Measurements from ENCODE around the gene KRTAP3-2. TPM values are rescaled to one million over a fixed set of nuclear protein-coding genes. Genes with fewer than 3 reads are reported as not detected.

Gene KRTAP3-2
- total and polyA plus RNA-seq, 4 donors, result 0.94 TPM; not detected in 3

DNA sequence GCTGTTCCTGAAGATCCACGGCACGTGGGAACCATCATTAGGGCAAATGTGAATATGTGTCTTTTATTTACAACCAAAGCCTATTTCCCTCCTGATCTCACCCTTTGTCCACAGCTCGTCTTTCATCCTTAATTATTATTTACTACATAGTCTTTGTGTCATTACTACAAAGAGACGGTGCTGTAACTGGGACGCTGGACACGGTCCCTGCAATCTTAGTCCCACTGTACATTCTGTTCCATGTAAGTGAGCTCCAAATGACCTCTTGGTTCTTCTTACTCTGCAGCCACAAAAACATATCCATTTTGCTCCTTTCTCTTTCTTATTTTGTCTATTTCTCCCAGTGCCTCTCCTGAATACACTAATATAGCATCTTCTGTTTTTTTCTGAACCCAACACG is 49.5 kb downstream of the KRTAP3-2 start:
- Histone ChIP-seq H3K9me3 (ENCODE audit: control insufficient read depth in 4 of 4, insufficient read depth in 3 of 4, low read length in 3 of 4) (no peaks in the 10 kb centered on the region), H3K27me3 (ENCODE audit: control insufficient read depth in 3 of 3, insufficient read depth in 3 of 3, low read length in 2 of 3) (peaks cover 0 to 22% (median 11%) of the 10 kb centered on the region in 3 donors), H3K36me3 (ENCODE audit: control insufficient read depth in 4 of 4, insufficient read depth in 4 of 4, low read length in 4 of 4) (no peaks in the 10 kb centered on the region), H3K4me1 (ENCODE audit: control insufficient read depth in 5 of 5, insufficient read depth in 5 of 5, low read length in 5 of 5) (peaks cover 0 to 8% (median 0%) of the 10 kb centered on the region in 5 donors), H3K27ac (ENCODE audit: low read depth in 1 of 2, low read length in 1 of 2) (no peak overlapping the region), H3K9ac (ENCODE audit: insufficient read depth in 1 of 2, low read length in 2 of 2) (no peak overlapping the region), H3K4me3 (no peak overlapping the region)
- no peak for DNase-seq
- TF ChIP-seq, protein P1, sequence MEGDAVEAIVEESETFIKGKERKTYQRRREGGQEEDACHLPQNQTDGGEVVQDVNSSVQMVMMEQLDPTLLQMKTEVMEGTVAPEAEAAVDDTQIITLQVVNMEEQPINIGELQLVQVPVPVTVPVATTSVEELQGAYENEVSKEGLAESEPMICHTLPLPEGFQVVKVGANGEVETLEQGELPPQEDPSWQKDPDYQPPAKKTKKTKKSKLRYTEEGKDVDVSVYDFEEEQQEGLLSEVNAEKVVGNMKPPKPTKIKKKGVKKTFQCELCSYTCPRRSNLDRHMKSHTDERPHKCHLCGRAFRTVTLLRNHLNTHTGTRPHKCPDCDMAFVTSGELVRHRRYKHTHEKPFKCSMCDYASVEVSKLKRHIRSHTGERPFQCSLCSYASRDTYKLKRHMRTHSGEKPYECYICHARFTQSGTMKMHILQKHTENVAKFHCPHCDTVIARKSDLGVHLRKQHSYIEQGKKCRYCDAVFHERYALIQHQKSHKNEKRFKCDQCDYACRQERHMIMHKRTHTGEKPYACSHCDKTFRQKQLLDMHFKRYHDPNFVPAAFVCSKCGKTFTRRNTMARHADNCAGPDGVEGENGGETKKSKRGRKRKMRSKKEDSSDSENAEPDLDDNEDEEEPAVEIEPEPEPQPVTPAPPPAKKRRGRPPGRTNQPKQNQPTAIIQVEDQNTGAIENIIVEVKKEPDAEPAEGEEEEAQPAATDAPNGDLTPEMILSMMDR (IDR thresholded peaks at IDR 0.05; ENCODE audit: control extremely low read depth, extremely low read depth), result no peak
- ATAC-seq (ENCODE audit: insufficient read depth, low FRiP score), result no peak
- 76 to 79% methylated on average over 7 of the region's 7 CpGs for WGBS, 2 donors

DNA sequence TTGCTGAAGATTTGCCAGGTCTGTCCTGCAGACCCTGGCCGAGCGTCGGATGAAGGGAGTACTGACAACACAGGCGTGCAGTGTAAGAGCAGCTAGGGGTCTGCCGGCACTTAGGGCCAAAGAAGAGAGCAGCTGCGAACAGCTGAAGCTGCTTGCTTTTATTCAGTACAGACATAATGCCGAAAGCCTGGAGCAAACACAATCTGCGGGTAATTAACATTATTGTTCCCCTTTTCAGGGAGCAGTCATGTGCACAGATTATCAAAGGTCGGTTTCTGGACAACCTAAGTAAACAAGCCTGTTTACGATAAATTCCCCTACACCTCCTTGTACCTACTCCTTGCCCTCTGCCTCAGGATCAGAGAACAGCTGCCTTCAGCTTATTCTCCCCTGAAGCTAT is 50.3 kb downstream of the KRTAP3-2 start:
- DNase-seq (peak; percentile 43 to 74 (median 56)), ATAC-seq (ENCODE audit: insufficient read depth, low FRiP score) (no peak)

More for the DNA sequence above, 50.3 kb downstream of the KRTAP3-2 start:
- Histone ChIP-seq H3K27me3 (ENCODE audit: control insufficient read depth in 3 of 3, insufficient read depth in 3 of 3, low read length in 2 of 3) (peaks cover 0 to 19% (median 11%) of the 10 kb centered on the region in 3 donors), H3K36me3 (ENCODE audit: control insufficient read depth in 4 of 4, insufficient read depth in 4 of 4, low read length in 4 of 4) (no peaks in the 10 kb centered on the region), H3K4me1 (ENCODE audit: control insufficient read depth in 5 of 5, insufficient read depth in 5 of 5, low read length in 5 of 5) (peaks cover 0 to 8% (median 0%) of the 10 kb centered on the region in 5 donors), H3K9ac (ENCODE audit: insufficient read depth in 1 of 2, low read length in 2 of 2) (no peak overlapping the region), H3K9me3 (ENCODE audit: control insufficient read depth in 4 of 4, insufficient read depth in 3 of 4, low read length in 3 of 4) (no peaks in the 10 kb centered on the region), H3K27ac (ENCODE audit: low read depth in 1 of 2, low read length in 1 of 2) (no peak overlapping the region), H3K4me3 (no peak overlapping the region)
- 32 to 43% methylated on average over 10 of the region's 10 CpGs for WGBS, 2 donors
- TF ChIP-seq, protein P1 (IDR thresholded peaks at IDR 0.05; ENCODE audit: control extremely low read depth, extremely low read depth), result no peak

Small RNA genes lying within 50 kb of the gene (small RNA-seq; reads per million reads assigned to genes)
- gene KRTAP3-4P (ENCODE audit: low replicate concordance), result not detected

Other genes starting within 250 kb of the KRTAP3-2 start
Only the 30 nearest of the 37 such genes appear.
- not detected for gene KRT28, start 199.9 kb downstream of the KRTAP3-2 start, total RNA-seq
- not detected for gene KRT28, start 199.9 kb downstream of the KRTAP3-2 start, polyA plus RNA-seq
- 10 to 100 TPM in 1 of 2 donors, 1 to 10 TPM in 1; 4.6 to 34.7 TPM for gene KRT10, start 177.3 kb downstream of the KRTAP3-2 start, total RNA-seq
- gene KRT10, start 177.3 kb downstream of the KRTAP3-2 start, polyA plus RNA-seq, result 10 to 100 TPM; 21.0 to 60.6 TPM
- gene KRT12, start 132.7 kb downstream of the KRTAP3-2 start, total RNA-seq, result not detected
- gene KRT12, start 132.7 kb downstream of the KRTAP3-2 start, polyA plus RNA-seq, result not detected
- under 1 TPM in 1 of 2 donors, not detected in 1; 0.31 TPM for gene KRT20, start 114.7 kb downstream of the KRTAP3-2 start, total RNA-seq
- under 1 TPM in 1 of 2 donors, not detected in 1; 0.24 TPM for gene KRT20, start 114.7 kb downstream of the KRTAP3-2 start, polyA plus RNA-seq
- 1 to 10 TPM; 1.3 to 2.0 TPM for gene KRT23, start 62.3 kb downstream of the KRTAP3-2 start, total RNA-seq
- gene KRT23, start 62.3 kb downstream of the KRTAP3-2 start, polyA plus RNA-seq, result 1 to 10 TPM; 1.9 to 9.4 TPM
- gene KRT39, start 33.0 kb downstream of the KRTAP3-2 start, total RNA-seq, result not detected
- not detected for gene KRT39, start 33.0 kb downstream of the KRTAP3-2 start, polyA plus RNA-seq
- gene KRT40, start 15.6 kb downstream of the KRTAP3-2 start, total RNA-seq, result not detected
- gene KRT40, start 15.6 kb downstream of the KRTAP3-2 start, polyA plus RNA-seq, result under 1 TPM; 0.09 to 0.31 TPM
- not detected for gene KRTAP3-3, start 5.7 kb downstream of the KRTAP3-2 start, total RNA-seq
- not detected for gene KRTAP3-3, start 5.7 kb downstream of the KRTAP3-2 start, polyA plus RNA-seq
- not detected for gene KRTAP3-1, start 9.2 kb upstream of the KRTAP3-2 start, total RNA-seq
- gene KRTAP3-1, start 9.2 kb upstream of the KRTAP3-2 start, polyA plus RNA-seq, result not detected
- not detected for gene KRTAP1-5, start 27.3 kb upstream of the KRTAP3-2 start, total RNA-seq
- not detected for gene KRTAP1-5, start 27.3 kb upstream of the KRTAP3-2 start, polyA plus RNA-seq
- gene KRTAP1-4, start 30.3 kb upstream of the KRTAP3-2 start, total RNA-seq, result not detected
- not detected for gene KRTAP1-4, start 30.3 kb upstream of the KRTAP3-2 start, polyA plus RNA-seq
- not detected for gene KRTAP1-3, start 35.0 kb upstream of the KRTAP3-2 start, total RNA-seq
- not detected for gene KRTAP1-3, start 35.0 kb upstream of the KRTAP3-2 start, polyA plus RNA-seq
- not detected for gene KRTAP1-1, start 41.5 kb upstream of the KRTAP3-2 start, total RNA-seq
- not detected for gene KRTAP1-1, start 41.5 kb upstream of the KRTAP3-2 start, polyA plus RNA-seq
- gene KRTAP2-1, start 47.4 kb upstream of the KRTAP3-2 start, total RNA-seq, result not detected
- gene KRTAP2-1, start 47.4 kb upstream of the KRTAP3-2 start, polyA plus RNA-seq, result not detected
- not detected for gene KRTAP2-2, start 55.3 kb upstream of the KRTAP3-2 start, total RNA-seq
- gene KRTAP2-2, start 55.3 kb upstream of the KRTAP3-2 start, polyA plus RNA-seq, result not detected
- not detected for gene KRTAP2-3, start 60.2 kb upstream of the KRTAP3-2 start, total RNA-seq
- not detected for gene KRTAP2-3, start 60.2 kb upstream of the KRTAP3-2 start, polyA plus RNA-seq
- not detected for gene KRTAP2-4, start 66.0 kb upstream of the KRTAP3-2 start, total RNA-seq
- not detected for gene KRTAP2-4, start 66.0 kb upstream of the KRTAP3-2 start, polyA plus RNA-seq
- gene KRTAP4-7, start 84.2 kb upstream of the KRTAP3-2 start, total RNA-seq, result not detected
- not detected for gene KRTAP4-7, start 84.2 kb upstream of the KRTAP3-2 start, polyA plus RNA-seq
- gene KRTAP4-8, start 98.2 kb upstream of the KRTAP3-2 start, total RNA-seq, result not detected
- not detected for gene KRTAP4-8, start 98.2 kb upstream of the KRTAP3-2 start, polyA plus RNA-seq
- not detected for gene KRTAP4-16, start 102.3 kb upstream of the KRTAP3-2 start, total RNA-seq
- not detected for gene KRTAP4-16, start 102.3 kb upstream of the KRTAP3-2 start, polyA plus RNA-seq
- not detected for gene KRTAP4-9, start 105.5 kb upstream of the KRTAP3-2 start, total RNA-seq
- gene KRTAP4-9, start 105.5 kb upstream of the KRTAP3-2 start, polyA plus RNA-seq, result not detected
- under 1 TPM in 1 of 2 donors, not detected in 1; 0.34 TPM for gene KRTAP4-11, start 118.5 kb upstream of the KRTAP3-2 start, total RNA-seq
- not detected for gene KRTAP4-11, start 118.5 kb upstream of the KRTAP3-2 start, polyA plus RNA-seq
- not detected for gene KRTAP4-12, start 124.3 kb upstream of the KRTAP3-2 start, total RNA-seq
- gene KRTAP4-12, start 124.3 kb upstream of the KRTAP3-2 start, polyA plus RNA-seq, result not detected
- gene KRTAP4-6, start 140.6 kb upstream of the KRTAP3-2 start, total RNA-seq, result not detected
- not detected for gene KRTAP4-6, start 140.6 kb upstream of the KRTAP3-2 start, polyA plus RNA-seq
- not detected for gene KRTAP4-5, start 149.9 kb upstream of the KRTAP3-2 start, total RNA-seq
- not detected for gene KRTAP4-5, start 149.9 kb upstream of the KRTAP3-2 start, polyA plus RNA-seq
- not detected for gene KRTAP4-4, start 160.8 kb upstream of the KRTAP3-2 start, total RNA-seq
- not detected for gene KRTAP4-4, start 160.8 kb upstream of the KRTAP3-2 start, polyA plus RNA-seq
- gene KRTAP4-3, start 168.3 kb upstream of the KRTAP3-2 start, total RNA-seq, result not detected
- not detected for gene KRTAP4-3, start 168.3 kb upstream of the KRTAP3-2 start, polyA plus RNA-seq
- not detected for gene KRTAP4-2, start 178.3 kb upstream of the KRTAP3-2 start, total RNA-seq
- gene KRTAP4-2, start 178.3 kb upstream of the KRTAP3-2 start, polyA plus RNA-seq, result not detected
- gene KRTAP4-1, start 185.0 kb upstream of the KRTAP3-2 start, total RNA-seq, result not detected
- gene KRTAP4-1, start 185.0 kb upstream of the KRTAP3-2 start, polyA plus RNA-seq, result not detected
- gene KRTAP9-1, start 190.0 kb upstream of the KRTAP3-2 start, total RNA-seq, result not detected
- not detected for gene KRTAP9-1, start 190.0 kb upstream of the KRTAP3-2 start, polyA plus RNA-seq